ENCODE measurements around the gene KCNE2. TPM values are rescaled to one million over a fixed set of nuclear protein-coding genes. Genes with fewer than 3 reads are reported as not detected.
A peak's percentile ranks its signal among the peaks of the same experiment; 100 is the strongest.

Gene KCNE2
- total RNA-seq, 2 donors from 2014 or later, result not detected

- TF ChIP-seq CTCF (IDR thresholded peaks at IDR 0.05), result no peak
- DNase-seq (ENCODE audit: low spot score), result no peak
- Histone ChIP-seq H3K36me3 (no peaks in the 10 kb centered on the region), H3K4me1 (no peaks in the 10 kb centered on the region), H3K27me3 (no peaks in the 10 kb centered on the region), H3K4me3 (no peak overlapping the region), H3K27ac (no peak overlapping the region), H3K9me3 (no peaks in the 10 kb centered on the region)
These were observed 10.6 kb upstream of the KCNE2 start for GRCh38 chr21:34353182-34353581.

GRCh38 chr21:34354836-34355235 lies 9.0 kb upstream of the KCNE2 start:
- no peak for DNase-seq (ENCODE audit: low spot score)
- Histone ChIP-seq H3K27ac (no peak overlapping the region), H3K27me3 (no peaks in the 10 kb centered on the region), H3K9me3 (no peaks in the 10 kb centered on the region), H3K4me1 (no peaks in the 10 kb centered on the region), H3K36me3 (no peaks in the 10 kb centered on the region), H3K4me3 (no peak overlapping the region)
- TF ChIP-seq CTCF (IDR thresholded peaks at IDR 0.05), result no peak

GRCh38 chr21:34355570-34355969 lies 8.2 kb upstream of the KCNE2 start:
- no peaks in the 10 kb centered on the region for H3K27me3 ChIP-seq
- no peaks in the 10 kb centered on the region for H3K36me3 ChIP-seq
- H3K27ac ChIP-seq, result no peak overlapping the region
- no peaks in the 10 kb centered on the region for H3K9me3 ChIP-seq
- no peaks in the 10 kb centered on the region for H3K4me1 ChIP-seq
- no peak for DNase-seq (ENCODE audit: low spot score)
- H3K4me3 ChIP-seq, result no peak overlapping the region
- TF ChIP-seq CTCF (IDR thresholded peaks at IDR 0.05), result no peak

GRCh38 chr21:34357889-34358288 lies 5.9 kb upstream of the KCNE2 start:
- Histone ChIP-seq H3K4me1 (no peaks in the 10 kb centered on the region), H3K27ac (no peak overlapping the region), H3K9me3 (no peaks in the 10 kb centered on the region), H3K36me3 (no peaks in the 10 kb centered on the region), H3K4me3 (no peak overlapping the region), H3K27me3 (no peaks in the 10 kb centered on the region)
- no peak for TF ChIP-seq CTCF (IDR thresholded peaks at IDR 0.05)
- no peak for DNase-seq (ENCODE audit: low spot score)

GRCh38 chr21:34358866-34359265 lies 4.9 kb upstream of the KCNE2 start:
- Histone ChIP-seq H3K4me3 (no peak overlapping the region), H3K27me3 (no peaks in the 10 kb centered on the region), H3K4me1 (no peaks in the 10 kb centered on the region), H3K36me3 (no peaks in the 10 kb centered on the region), H3K27ac (no peak overlapping the region), H3K9me3 (no peaks in the 10 kb centered on the region)
- no peak for TF ChIP-seq CTCF (IDR thresholded peaks at IDR 0.05)
- DNase-seq (ENCODE audit: low spot score), result no peak

- DNase-seq (ENCODE audit: low spot score), result peak; percentile 40
- Histone ChIP-seq H3K36me3 (no peaks in the 10 kb centered on the region), H3K4me1 (no peaks in the 10 kb centered on the region), H3K4me3 (no peak overlapping the region), H3K9me3 (no peaks in the 10 kb centered on the region), H3K27ac (no peak overlapping the region), H3K27me3 (no peaks in the 10 kb centered on the region)
- TF ChIP-seq CTCF (IDR thresholded peaks at IDR 0.05), result no peak
These were observed 3.1 kb upstream of the KCNE2 start for GRCh38 chr21:34360488-34361241.

Measured in right atrium auricular region (tissue), 2 donors.